Measurements from ENCODE around the gene PLCB1.

PLCB1 gene

GRCh38 chr20:8714206-8714605 lies 582.1 kb downstream of the PLCB1 start:
- H3K4me3 ChIP-seq (ENCODE audit: control insufficient read depth, low read depth, low read length), result no peak overlapping the region
- TF ChIP-seq CTCF (conservative IDR thresholded peaks at IDR 0.05; ENCODE audit: control insufficient read depth, insufficient read depth, low read depth, low read length), result no peak
- DNase-seq (ENCODE audit: low read depth), result no peak

- peak; percentile 4 for DNase-seq (ENCODE audit: low read depth)
- TF ChIP-seq CTCF (conservative IDR thresholded peaks at IDR 0.05; ENCODE audit: control insufficient read depth, insufficient read depth, low read depth, low read length), result no peak
- no peak overlapping the region for H3K4me3 ChIP-seq (ENCODE audit: control insufficient read depth, low read depth, low read length)
Measured at GRCh38 chr20:8718279-8718678, 586.2 kb downstream of the PLCB1 start.

GRCh38 chr20:8720089-8720488 lies 588.0 kb downstream of the PLCB1 start:
- no peak for TF ChIP-seq CTCF (conservative IDR thresholded peaks at IDR 0.05; ENCODE audit: control insufficient read depth, insufficient read depth, low read depth, low read length)
- no peak overlapping the region for H3K4me3 ChIP-seq (ENCODE audit: control insufficient read depth, low read depth, low read length)
- DNase-seq (ENCODE audit: low read depth), result peak; percentile 23

- no peak overlapping the region for H3K4me3 ChIP-seq (ENCODE audit: control insufficient read depth, low read depth, low read length)
- peak; percentile 80 for TF ChIP-seq CTCF (conservative IDR thresholded peaks at IDR 0.05; ENCODE audit: control insufficient read depth, insufficient read depth, low read depth, low read length)
- peak; percentile 70 for DNase-seq (ENCODE audit: low read depth)
Measured at GRCh38 chr20:8721098-8721497, 589.0 kb downstream of the PLCB1 start.

GRCh38 chr20:8722277-8722928 lies 590.3 kb downstream of the PLCB1 start:
- DNase-seq (ENCODE audit: low read depth), result peak; percentile 77
- H3K4me3 ChIP-seq (ENCODE audit: control insufficient read depth, low read depth, low read length), result no peak overlapping the region
- peak; percentile 88 for TF ChIP-seq CTCF (conservative IDR thresholded peaks at IDR 0.05; ENCODE audit: control insufficient read depth, insufficient read depth, low read depth, low read length)

- no peak for TF ChIP-seq CTCF (conservative IDR thresholded peaks at IDR 0.05; ENCODE audit: control insufficient read depth, insufficient read depth, low read depth, low read length)
- no peak overlapping the region for H3K4me3 ChIP-seq (ENCODE audit: control insufficient read depth, low read depth, low read length)
- no peak for DNase-seq (ENCODE audit: low read depth)
Measured at GRCh38 chr20:8723296-8723695, 591.2 kb downstream of the PLCB1 start.

- H3K4me3 ChIP-seq (ENCODE audit: control insufficient read depth, low read depth, low read length), result no peak overlapping the region
- no peak for DNase-seq (ENCODE audit: low read depth)
- no peak for TF ChIP-seq CTCF (conservative IDR thresholded peaks at IDR 0.05; ENCODE audit: control insufficient read depth, insufficient read depth, low read depth, low read length)
Measured at GRCh38 chr20:8724884-8725283, 592.8 kb downstream of the PLCB1 start.

Data from fibroblast of mammary gland (primary cell).